G401 (cell line): ENCODE data around the gene DTNB. TPM values are rescaled to one million over a fixed set of nuclear protein-coding genes. Genes with fewer than 3 reads are reported as not detected.

Source experiments
- DNase-seq: peaks from one replicate; pipeline ENCODE4 v3.0.0-alpha.2; 2015; ENCODE audit warnings: low spot score
- in situ Hi-C: cut with HindIII; loops from 2 replicates; pipeline ENCODE4 v1.10.0; 2016; ENCODE audit warnings: low sequenced_read_pairs, mixed read lengths
- total RNA-seq: library from RNA; depleted of rRNA; stranded (reverse); fragments of >200 nt; shearing (Covaris generic); gene quantifications from 2 replicates; pipeline ENCODE4 v1.2.3, GENCODE V29; 2014

The DTNB gene
- total RNA-seq, 1 experiment from 2014 or later = 21.2 TPM

GRCh38 chr2:25491003-25491696 lies 182.2 kb downstream of the DTNB start:
- no peak for DNase-seq
- in situ Hi-C loops = no loop called here

GRCh38 chr2:25490217-25490616 lies 183.2 kb downstream of the DTNB start:
- DNase-seq = no peak
- in situ Hi-C loops = no loop called here

- in situ Hi-C loops = no loop called here
- no peak for DNase-seq
Observed at GRCh38 chr2:25489631-25490030, 183.7 kb downstream of the DTNB start.

GRCh38 chr2:25483607-25484266 lies 189.6 kb downstream of the DTNB start:
- no peak for DNase-seq
- in situ Hi-C loops = no loop called here

GRCh38 chr2:25482341-25482740 lies 191.0 kb downstream of the DTNB start:
- in situ Hi-C loops = no loop called here
- DNase-seq = no peak

GRCh38 chr2:25481381-25482300 lies 191.7 kb downstream of the DTNB start:
- in situ Hi-C loops = no loop called here
- DNase-seq = no peak

- in situ Hi-C loops = no loop called here
- DNase-seq = no peak
Observed at GRCh38 chr2:25480561-25480960, 192.8 kb downstream of the DTNB start.

GRCh38 chr2:25479761-25480160 lies 193.6 kb downstream of the DTNB start:
- in situ Hi-C loops = no loop called here
- peak; percentile 32 for DNase-seq

GRCh38 chr2:25478736-25479135 lies 194.6 kb downstream of the DTNB start:
- no peak for DNase-seq

GRCh38 chr2:25473758-25474340 lies 199.5 kb downstream of the DTNB start:
- in situ Hi-C loops = no loop called here
- DNase-seq = peak; percentile 45

More at GRCh38 chr2:25478736-25479135, 194.6 kb downstream of the DTNB start:
- in situ Hi-C loops = no loop called here

- DNase-seq = no peak
- in situ Hi-C loops = no loop called here
Observed at GRCh38 chr2:25473131-25473530, 200.2 kb downstream of the DTNB start.

- in situ Hi-C loops = no loop called here
- DNase-seq = no peak
Observed at GRCh38 chr2:25470806-25471205, 202.6 kb downstream of the DTNB start.

GRCh38 chr2:25467743-25468142 lies 205.6 kb downstream of the DTNB start:
- no peak for DNase-seq
- in situ Hi-C loops = no loop called here

GRCh38 chr2:25462021-25462420 lies 211.4 kb downstream of the DTNB start:
- no peak for DNase-seq
- in situ Hi-C loops = no loop called here

- in situ Hi-C loops = no loop called here
- DNase-seq = no peak
Observed at GRCh38 chr2:25460261-25460905, 213.0 kb downstream of the DTNB start.

GRCh38 chr2:25454824-25455611 lies 218.4 kb downstream of the DTNB start:
- DNase-seq = no peak
- in situ Hi-C loops = no loop called here

GRCh38 chr2:25453199-25453905 lies 220.0 kb downstream of the DTNB start:
- in situ Hi-C loops = no loop called here

GRCh38 chr2:25448808-25449207 lies 224.6 kb downstream of the DTNB start:
- no peak for DNase-seq
- in situ Hi-C loops = no loop called here

More at GRCh38 chr2:25453199-25453905, 220.0 kb downstream of the DTNB start:
- no peak for DNase-seq
